ENCODE measurements around the gene EHBP1L1.
A peak's percentile ranks its signal among the peaks of the same experiment; 100 is the strongest.
"Not testable (repeated sequence)": the region's sequence is repeated elsewhere in the genome, so short reads cannot be mapped to it uniquely, and the experiment has no call there.

The EHBP1L1 gene

GRCh38 chr11:65559535-65559934 is 16.3 kb upstream of the EHBP1L1 start:
- no peak for TF ChIP-seq CTCF (conservative IDR thresholded peaks at IDR 0.05)
- peak overlapping the region; percentile 98 for H3K27ac ChIP-seq

- H3K27ac ChIP-seq: peak overlapping the region; percentile 98
- no peak for TF ChIP-seq CTCF (conservative IDR thresholded peaks at IDR 0.05)
These were observed 15.8 kb upstream of the EHBP1L1 start for GRCh38 chr11:65559951-65560537.

GRCh38 chr11:65560555-65561418 is 15.1 kb upstream of the EHBP1L1 start:
- peak overlapping the region; percentile 98 for H3K27ac ChIP-seq
- TF ChIP-seq CTCF (conservative IDR thresholded peaks at IDR 0.05): no peak

GRCh38 chr11:65562020-65562419 is 13.8 kb upstream of the EHBP1L1 start:
- no peak for TF ChIP-seq CTCF (conservative IDR thresholded peaks at IDR 0.05)
- H3K27ac ChIP-seq: no peak overlapping the region

GRCh38 chr11:65562788-65563187 is 13.1 kb upstream of the EHBP1L1 start:
- no peak overlapping the region for H3K27ac ChIP-seq
- no peak; the same call in 1 of the 2 replicates for TF ChIP-seq CTCF (conservative IDR thresholded peaks at IDR 0.05)

GRCh38 chr11:65563601-65564000 is 12.3 kb upstream of the EHBP1L1 start:
- no peak overlapping the region for H3K27ac ChIP-seq
- TF ChIP-seq CTCF (conservative IDR thresholded peaks at IDR 0.05): no peak

GRCh38 chr11:65564879-65565559 is 10.8 kb upstream of the EHBP1L1 start:
- H3K27ac ChIP-seq: not testable (repeated sequence)

Data from VCaP (cell line).